ENCODE results near the gene HADHB. TPM values are rescaled to one million over a fixed set of nuclear protein-coding genes. Genes with fewer than 3 reads are reported as not detected.
"Not testable (repeated sequence)": the region's sequence is repeated elsewhere in the genome, so short reads cannot be mapped to it uniquely, and the experiment has no call there.

The HADHB gene
- total RNA-seq, 1 donor from 2014 or later: 96.8 TPM

DNA sequence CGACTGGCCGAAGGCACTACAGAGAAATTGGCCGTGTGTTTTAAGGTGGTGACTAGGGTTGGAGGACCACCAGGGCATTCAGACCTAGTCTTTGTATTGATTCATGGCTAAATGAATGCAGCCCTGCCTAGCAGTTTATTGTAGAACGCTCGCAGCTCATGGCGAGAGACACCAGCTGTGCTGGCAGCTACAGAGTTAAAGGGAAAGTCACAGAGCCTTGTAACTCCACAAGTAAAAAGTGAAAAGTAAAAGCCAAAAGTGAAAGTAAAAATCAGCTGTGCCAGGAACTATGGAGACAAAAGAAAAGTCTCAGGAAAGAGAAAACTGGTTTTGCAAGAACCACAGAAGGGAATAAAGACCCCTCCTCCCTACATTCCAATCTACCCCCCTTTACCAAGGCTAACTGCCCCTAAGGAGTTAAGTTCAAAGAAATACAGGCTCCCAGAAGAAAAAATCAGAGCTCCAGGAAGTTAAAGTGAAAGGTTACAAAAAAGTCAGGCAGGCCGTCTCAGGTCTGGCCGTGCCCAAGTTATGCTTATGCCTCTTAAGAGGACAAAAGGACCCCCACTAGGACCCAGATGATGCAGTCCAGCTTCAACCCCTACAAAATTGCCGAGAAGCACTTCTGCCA lies 54.8 kb downstream of the HADHB start:
- TF ChIP-seq, protein P1, sequence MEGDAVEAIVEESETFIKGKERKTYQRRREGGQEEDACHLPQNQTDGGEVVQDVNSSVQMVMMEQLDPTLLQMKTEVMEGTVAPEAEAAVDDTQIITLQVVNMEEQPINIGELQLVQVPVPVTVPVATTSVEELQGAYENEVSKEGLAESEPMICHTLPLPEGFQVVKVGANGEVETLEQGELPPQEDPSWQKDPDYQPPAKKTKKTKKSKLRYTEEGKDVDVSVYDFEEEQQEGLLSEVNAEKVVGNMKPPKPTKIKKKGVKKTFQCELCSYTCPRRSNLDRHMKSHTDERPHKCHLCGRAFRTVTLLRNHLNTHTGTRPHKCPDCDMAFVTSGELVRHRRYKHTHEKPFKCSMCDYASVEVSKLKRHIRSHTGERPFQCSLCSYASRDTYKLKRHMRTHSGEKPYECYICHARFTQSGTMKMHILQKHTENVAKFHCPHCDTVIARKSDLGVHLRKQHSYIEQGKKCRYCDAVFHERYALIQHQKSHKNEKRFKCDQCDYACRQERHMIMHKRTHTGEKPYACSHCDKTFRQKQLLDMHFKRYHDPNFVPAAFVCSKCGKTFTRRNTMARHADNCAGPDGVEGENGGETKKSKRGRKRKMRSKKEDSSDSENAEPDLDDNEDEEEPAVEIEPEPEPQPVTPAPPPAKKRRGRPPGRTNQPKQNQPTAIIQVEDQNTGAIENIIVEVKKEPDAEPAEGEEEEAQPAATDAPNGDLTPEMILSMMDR (IDR thresholded peaks at IDR 0.05): no peak
- no peak overlapping the region for H3K27ac Mint-ChIP-seq (ENCODE audit: unreplicated experiment)
- H3K4me3 Mint-ChIP-seq (ENCODE audit: unreplicated experiment): no peak overlapping the region
- no peaks in the 10 kb centered on the region for H3K4me1 Mint-ChIP-seq (ENCODE audit: low read depth)
- H3K27me3 Mint-ChIP-seq (ENCODE audit: low read depth): no peaks in the 10 kb centered on the region
- no peaks in the 10 kb centered on the region for H3K36me3 Mint-ChIP-seq (ENCODE audit: low read depth)
- no peak for DNase-seq (ENCODE audit: low spot score)
- H3K9me3 Mint-ChIP-seq (ENCODE audit: low read depth): peaks cover 2% of the 10 kb centered on the region

DNA sequence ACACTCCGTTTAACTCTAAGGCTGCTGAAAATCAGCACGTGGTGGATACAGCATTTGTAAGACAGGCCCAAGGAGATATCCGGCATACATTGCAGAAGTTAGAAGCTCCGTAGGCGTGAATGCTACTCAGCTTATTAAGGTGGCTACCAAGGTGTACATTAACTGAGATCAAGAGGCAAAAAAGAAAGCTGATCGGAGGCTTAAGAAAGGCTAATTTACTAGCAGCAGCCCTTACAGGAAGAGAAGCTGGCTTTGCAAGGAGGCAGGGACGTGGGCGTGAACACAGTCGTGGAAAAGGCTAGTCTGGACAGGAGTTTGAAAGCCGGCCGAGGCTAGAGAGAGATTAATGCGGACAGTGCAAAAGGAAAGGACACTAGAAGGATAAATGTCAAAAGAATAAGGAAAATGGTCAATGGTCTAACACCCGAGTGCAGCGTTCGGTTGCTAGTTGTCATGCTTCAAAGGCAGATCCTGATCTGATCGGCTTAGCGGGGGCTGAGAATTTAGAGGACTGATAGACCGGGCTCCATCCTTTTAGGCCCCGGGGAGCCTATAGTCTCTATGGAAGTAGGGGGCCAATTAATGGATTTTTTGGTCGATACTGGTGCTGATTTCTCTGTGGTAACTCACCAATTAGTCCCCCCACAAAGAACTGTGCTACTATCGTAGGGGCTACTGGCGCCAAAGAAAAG lies 55.6 kb downstream of the HADHB start:
- Mint-ChIP-seq H3K36me3 (ENCODE audit: low read depth) (no peaks in the 10 kb centered on the region), H3K27ac (ENCODE audit: unreplicated experiment) (no peak overlapping the region), H3K4me1 (ENCODE audit: low read depth) (no peaks in the 10 kb centered on the region), H3K9me3 (ENCODE audit: low read depth) (no peaks in the 10 kb centered on the region), H3K27me3 (ENCODE audit: low read depth) (no peaks in the 10 kb centered on the region), H3K4me3 (ENCODE audit: unreplicated experiment) (no peak overlapping the region)
- TF ChIP-seq, protein P1 (IDR thresholded peaks at IDR 0.05): no peak
- DNase-seq (ENCODE audit: low spot score): no peak

DNA sequence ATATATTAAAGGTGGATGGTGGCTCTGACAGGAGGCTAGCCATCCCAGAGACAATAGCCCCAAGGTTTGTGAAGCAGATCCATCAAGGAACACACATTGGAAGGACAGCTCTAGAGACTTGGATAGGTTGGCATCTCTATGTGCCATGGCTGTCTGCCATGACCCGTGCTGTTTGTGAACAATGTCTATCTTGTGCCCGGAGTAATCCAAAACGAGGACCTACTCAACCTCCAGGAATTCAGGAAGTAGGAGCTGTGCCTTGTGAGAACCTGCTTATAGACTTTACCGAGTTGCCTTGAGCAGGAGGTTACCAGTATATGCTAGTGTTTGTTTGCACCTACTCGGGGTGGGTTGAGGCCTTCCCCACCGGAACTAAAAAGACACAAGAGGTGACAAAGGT lies 58.1 kb downstream of the HADHB start:
- no peaks in the 10 kb centered on the region for H3K9me3 Mint-ChIP-seq (ENCODE audit: low read depth)
- TF ChIP-seq, protein P1 (IDR thresholded peaks at IDR 0.05): no peak
- H3K27me3 Mint-ChIP-seq (ENCODE audit: low read depth): no peaks in the 10 kb centered on the region
- H3K4me1 Mint-ChIP-seq (ENCODE audit: low read depth): no peaks in the 10 kb centered on the region
- no peaks in the 10 kb centered on the region for H3K36me3 Mint-ChIP-seq (ENCODE audit: low read depth)
- no peak for DNase-seq (ENCODE audit: low spot score)
- no peak overlapping the region for H3K27ac Mint-ChIP-seq (ENCODE audit: unreplicated experiment)
- no peak overlapping the region for H3K4me3 Mint-ChIP-seq (ENCODE audit: unreplicated experiment)

DNA sequence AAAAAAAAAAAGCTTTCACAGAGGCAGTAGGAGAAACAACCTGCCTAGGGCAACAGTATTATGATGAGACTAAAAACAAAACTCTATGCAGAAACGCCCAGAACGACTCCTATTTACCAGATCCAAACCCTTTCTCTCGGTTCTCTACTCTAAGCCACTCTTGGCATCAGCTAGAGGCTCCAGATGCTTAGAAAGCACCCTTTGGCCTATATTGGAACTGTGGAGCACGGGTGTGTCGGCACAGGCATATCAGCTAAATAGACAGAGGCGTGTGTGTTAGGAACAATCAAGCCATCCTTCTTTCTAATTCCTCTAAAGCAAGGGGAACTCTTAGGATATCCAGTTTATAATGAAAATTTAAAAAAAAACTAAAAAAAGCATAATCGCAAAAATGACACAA lies 60.4 kb downstream of the HADHB start:
- not testable (repeated sequence) for H3K4me3 Mint-ChIP-seq (ENCODE audit: unreplicated experiment); H3K4me1 Mint-ChIP-seq (ENCODE audit: low read depth); H3K27ac Mint-ChIP-seq (ENCODE audit: unreplicated experiment); H3K27me3 Mint-ChIP-seq (ENCODE audit: low read depth); DNase-seq (ENCODE audit: low spot score); H3K36me3 Mint-ChIP-seq (ENCODE audit: low read depth); H3K9me3 Mint-ChIP-seq (ENCODE audit: low read depth)

DNA sequence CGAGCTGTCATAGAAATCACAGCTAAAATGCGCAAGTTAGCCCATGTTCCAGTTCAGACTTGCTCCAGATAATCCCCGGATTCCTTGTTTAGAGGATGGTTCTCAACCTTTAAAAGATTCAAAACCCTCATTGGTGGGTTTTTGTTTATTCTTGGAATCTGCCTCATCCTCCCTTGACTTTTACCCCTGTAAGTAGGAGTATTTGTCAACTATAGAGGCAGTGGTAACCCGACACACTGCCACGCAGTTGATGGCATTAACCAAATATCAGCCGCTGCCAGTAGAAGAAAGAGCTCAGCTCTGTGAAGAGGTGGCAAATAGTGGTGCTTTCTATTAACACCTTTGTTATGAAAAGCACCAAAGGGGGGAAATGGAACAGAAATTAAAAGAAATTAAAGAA lies 60.8 kb downstream of the HADHB start:
- H3K4me1 Mint-ChIP-seq (ENCODE audit: low read depth): no peaks in the 10 kb centered on the region
- no peaks in the 10 kb centered on the region for H3K9me3 Mint-ChIP-seq (ENCODE audit: low read depth)
- no peak overlapping the region for H3K4me3 Mint-ChIP-seq (ENCODE audit: unreplicated experiment)
- no peak for DNase-seq (ENCODE audit: low spot score)
- no peak overlapping the region for H3K27ac Mint-ChIP-seq (ENCODE audit: unreplicated experiment)
- H3K27me3 Mint-ChIP-seq (ENCODE audit: low read depth): no peaks in the 10 kb centered on the region
- TF ChIP-seq, protein P1 (IDR thresholded peaks at IDR 0.05): no peak
- H3K36me3 Mint-ChIP-seq (ENCODE audit: low read depth): no peaks in the 10 kb centered on the region

DNA sequence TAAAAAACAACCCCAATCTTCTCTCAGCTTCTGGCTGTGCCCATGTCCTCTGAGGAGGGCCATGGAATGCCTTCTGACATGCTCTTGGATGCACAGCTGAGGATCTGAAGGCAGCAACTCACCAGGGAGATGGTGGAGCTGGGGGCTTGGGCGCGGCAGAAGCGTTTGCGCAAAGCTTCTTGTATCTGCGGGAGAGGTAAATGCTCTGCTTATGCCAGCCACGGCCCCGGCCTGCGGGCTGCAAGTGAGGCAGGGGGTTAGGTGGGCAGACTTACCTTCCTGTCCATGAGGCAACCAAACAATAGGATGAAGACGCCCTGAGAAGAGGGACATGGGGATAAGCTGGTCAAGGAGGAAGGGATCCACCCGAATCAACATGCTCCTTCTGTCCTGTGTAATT lies 65.2 kb downstream of the HADHB start:
- Mint-ChIP-seq H3K27ac (ENCODE audit: unreplicated experiment) (no peak overlapping the region), H3K36me3 (ENCODE audit: low read depth) (no peaks in the 10 kb centered on the region), H3K27me3 (ENCODE audit: low read depth) (no peaks in the 10 kb centered on the region), H3K9me3 (ENCODE audit: low read depth) (no peaks in the 10 kb centered on the region), H3K4me1 (ENCODE audit: low read depth) (no peaks in the 10 kb centered on the region), H3K4me3 (ENCODE audit: unreplicated experiment) (no peak overlapping the region)
- TF ChIP-seq, protein P1 (IDR thresholded peaks at IDR 0.05): no peak
- no peak for DNase-seq (ENCODE audit: low spot score)

Measured in chondrocyte (in vitro differentiated cells).